Fibroblast of lung (primary cell): Measurements from ENCODE around the gene ZNF23. TPM values are rescaled to one million over a fixed set of nuclear protein-coding genes. Genes with fewer than 3 reads are reported as not detected.

Experiments used
- DNase-seq, 2 donors: peaks; one replicate each; pipeline versions ENCODE4 v3.0.0 to v3.0.0-alpha.2; 2010; ENCODE audit warnings: low read depth in 2 of 2
- H2AFZ ChIP-seq: 2 replicates; pipeline ENCODE4 v1.5.1; 2012; ENCODE audit warnings: low read length, control low read depth, inconsistent platforms
- H3K27ac ChIP-seq: 2 replicates; pipeline ENCODE4 v1.5.1; 2011; ENCODE audit warnings: low read length, control low read depth; ENCODE audit not compliant: insufficient read depth
- H3K27me3 ChIP-seq: 2 replicates; pipeline ENCODE4 v1.5.1; 2011; ENCODE audit warnings: mild to moderate bottlenecking, low read length; ENCODE audit not compliant: control insufficient read depth, insufficient read depth
- H3K36me3 ChIP-seq: 2 replicates; pipeline ENCODE4 v1.5.1; 2011; ENCODE audit warnings: low read length; ENCODE audit not compliant: control insufficient read depth, insufficient read depth
- H3K4me1 ChIP-seq: 2 replicates; pipeline ENCODE4 v1.5.1; 2011; ENCODE audit warnings: low read length; ENCODE audit not compliant: control insufficient read depth, insufficient read depth; ENCODE audit errors: extremely low read depth
- H3K4me2 ChIP-seq: 2 replicates; pipeline ENCODE4 v1.5.1; 2011; ENCODE audit warnings: low read length, control low read depth; ENCODE audit not compliant: insufficient read depth; ENCODE audit errors: extremely low read depth
- H3K4me3 ChIP-seq, 4 experiments: fragments of 200-600 bp in 1 of 4; sonication (generic) in 1 of 4; replicated peaks in 1 of 4; 2 replicates each; pipeline ENCODE4 v1.5.1; 2011 to 2016; ENCODE audit warnings: low read length in 4 of 4, low read depth in 3 of 4, mild to moderate bottlenecking in 3 of 4, control low read depth in 2 of 4, inconsistent platforms in 1 of 4, mixed read lengths in 1 of 4; ENCODE audit not compliant: insufficient read depth in 1 of 4; ENCODE audit errors: control extremely low read depth in 1 of 4
- H3K79me2 ChIP-seq: 2 replicates; pipeline ENCODE4 v1.5.1; 2012; ENCODE audit warnings: mild to moderate bottlenecking, low read length, inconsistent platforms; ENCODE audit not compliant: control insufficient read depth, insufficient read depth
- H3K9ac ChIP-seq: 2 replicates; pipeline ENCODE4 v1.5.1; 2011; ENCODE audit warnings: mild to moderate bottlenecking, low read length, control low read depth; ENCODE audit not compliant: insufficient read depth
- H3K9me3 ChIP-seq: 2 replicates; pipeline ENCODE4 v1.5.1; 2012; ENCODE audit warnings: low read depth, low read length; ENCODE audit not compliant: control insufficient read depth, insufficient read depth
- H4K20me1 ChIP-seq: 2 replicates; pipeline ENCODE4 v1.5.1; 2011; ENCODE audit warnings: low read length; ENCODE audit not compliant: control insufficient read depth, insufficient read depth; ENCODE audit errors: extremely low read depth
- CTCF ChIP-seq, 2 donors: IDR thresholded peaks in 1 of 2; conservative IDR thresholded peaks in 1 of 2; 1 replicate in 1 of 2; 2 replicates in 1 of 2; pipeline ENCODE4 v1.5.1; 2011 to 2012; ENCODE audit warnings: low read length in 2 of 2, control low read depth in 1 of 2, inconsistent platforms in 1 of 2, low read depth in 1 of 2, mild to moderate bottlenecking in 1 of 2
- EZH2 ChIP-seq: IDR thresholded peaks from 2 replicates; pipeline ENCODE4 v1.5.1; 2012; ENCODE audit warnings: low read length, control low read depth, mild to moderate bottlenecking; ENCODE audit errors: missing control alignments
- polyA plus RNA-seq, 2 donors: library from polyadenylated mRNA; depleted of rRNA in 1 of 2; stranded (reverse) in 1 of 2; unstranded in 1 of 2; fragments of >200 nt; gene quantifications; 2 replicates each; pipeline ENCODE4 v1.2.1, GENCODE V29; 2011 to 2012; ENCODE audit warnings: missing spikeins in 1 of 2
- total RNA-seq: library from RNA; depleted of rRNA; stranded (reverse); fragments of >200 nt; gene quantifications from 2 replicates; pipeline ENCODE4 v1.2.1, GENCODE V29; 2014

Gene ZNF23
- total and polyA plus RNA-seq, 2 donors (not counting 1 experiment from before 2014, with no cell fraction given) = 12.2 to 24.8 TPM

GRCh38 chr16:71443714-71444113 lies 18.3 kb downstream of the ZNF23 start:
- Histone ChIP-seq H3K79me2 (no peaks in the 10 kb centered on the region), H3K36me3 (peaks cover 2% of the 10 kb centered on the region), H3K27ac (no peak overlapping the region), H3K9ac (no peak overlapping the region), H3K4me3 (no peak overlapping the region), H3K9me3 (peaks cover 7% of the 10 kb centered on the region), H3K27me3 (no peaks in the 10 kb centered on the region), H2AFZ (no peak overlapping the region), H3K4me1 (no peaks in the 10 kb centered on the region), H4K20me1 (no peaks in the 10 kb centered on the region), H3K4me2 (no peak overlapping the region)
- no peak for TF ChIP-seq EZH2
- TF ChIP-seq CTCF (conservative IDR thresholded peaks at IDR 0.05 in 1 of 2, IDR thresholded peaks at IDR 0.05 in 1 of 2; ENCODE audit: low read depth in 1 of 2, low read length in 2 of 2) = no peak
- DNase-seq = no peak

DNA sequence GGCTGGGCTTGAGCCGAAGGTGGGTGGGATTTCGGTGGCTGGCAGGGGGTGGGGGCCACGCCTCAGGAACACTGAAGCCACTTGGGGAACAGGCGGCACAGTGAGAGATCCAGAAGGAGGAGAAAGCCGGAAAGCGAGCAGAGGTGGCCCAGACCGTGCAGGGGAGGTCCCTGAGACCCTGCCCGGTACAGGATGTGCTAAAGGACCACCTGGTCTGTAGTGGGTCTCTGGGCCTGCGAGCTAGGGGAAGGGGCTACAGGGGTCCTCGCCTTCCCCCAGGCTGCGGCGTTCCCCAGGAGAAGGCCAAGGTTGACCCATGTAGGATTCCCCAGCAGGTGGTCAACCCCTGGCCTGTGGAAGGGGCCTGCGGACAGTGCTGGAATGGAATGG lies 20.0 kb downstream of the ZNF23 start, which contains the start of gene TLE7:
Gene TLE7, minus strand, starts transcription at position 4 of the 390 bp plus-strand sequence. CDS start 8,730 bp downstream, outside the sequence.
- no peak for DNase-seq
- Histone ChIP-seq H3K4me1 (no peaks in the 10 kb centered on the region), H3K27ac (no peak within 1 kb of the TSS), H3K27me3 (no peaks in the 10 kb centered on the region), H4K20me1 (no peaks in the 10 kb centered on the region), H3K4me2 (no peak within 1 kb of the TSS), H3K9ac (no peak within 1 kb of the TSS), H3K79me2 (no peaks in the 10 kb centered on the region), H3K4me3 (no peak within 1 kb of the TSS), H2AFZ (no peak within 1 kb of the TSS), H3K36me3 (no peaks in the 10 kb centered on the region), H3K9me3 (no peaks in the 10 kb centered on the region)
- TF ChIP-seq EZH2 (no peak), CTCF (conservative IDR thresholded peaks at IDR 0.05 in 1 of 2, IDR thresholded peaks at IDR 0.05 in 1 of 2; ENCODE audit: low read depth in 1 of 2, low read length in 2 of 2) (no peak)

DNA sequence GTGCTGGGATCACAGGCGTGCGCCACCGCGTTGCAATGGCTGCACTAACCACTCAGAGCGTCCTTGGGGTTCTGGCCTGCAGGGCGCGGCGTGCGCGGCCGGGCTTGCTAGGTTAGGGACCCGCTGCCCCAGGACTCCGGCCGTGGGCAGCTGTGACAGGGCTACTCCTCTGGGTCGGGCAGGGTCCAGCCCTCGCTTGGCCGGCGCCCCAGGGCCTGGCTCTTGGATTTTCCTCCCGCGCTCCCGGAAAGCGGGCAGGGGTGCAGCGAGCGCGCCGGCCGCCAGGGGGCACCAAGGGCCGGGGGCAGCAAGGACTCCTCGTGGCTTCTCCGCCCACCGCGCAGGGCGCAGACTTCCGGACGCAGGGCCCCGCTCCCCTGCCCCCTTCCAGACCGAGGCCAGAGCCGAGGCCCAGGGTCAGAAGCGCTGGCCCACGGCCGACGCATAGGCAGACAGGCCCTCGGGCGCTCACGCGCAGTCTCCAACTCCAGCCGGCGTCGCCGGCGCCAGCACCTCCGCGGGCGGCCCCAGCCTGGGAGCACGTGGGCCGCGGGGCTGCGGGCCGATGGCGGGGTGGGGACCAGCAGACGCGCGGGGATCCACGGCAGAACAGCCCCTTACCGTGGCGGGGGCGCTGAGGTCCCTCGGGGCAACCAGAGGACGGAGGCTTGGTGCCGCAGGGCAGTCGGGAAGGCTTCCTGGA lies 20.5 kb downstream of the ZNF23 start:
- Histone ChIP-seq H3K4me3 (no peak overlapping the region), H4K20me1 (no peaks in the 10 kb centered on the region), H3K36me3 (no peaks in the 10 kb centered on the region), H3K27ac (no peak overlapping the region), H3K27me3 (no peaks in the 10 kb centered on the region), H3K4me1 (no peaks in the 10 kb centered on the region), H2AFZ (no peak overlapping the region), H3K4me2 (no peak overlapping the region), H3K9me3 (no peaks in the 10 kb centered on the region), H3K79me2 (no peaks in the 10 kb centered on the region), H3K9ac (no peak overlapping the region)
- DNase-seq = no peak
- TF ChIP-seq EZH2 = no peak
- TF ChIP-seq CTCF (conservative IDR thresholded peaks at IDR 0.05 in 1 of 2, IDR thresholded peaks at IDR 0.05 in 1 of 2; ENCODE audit: low read depth in 1 of 2, low read length in 2 of 2) = peak in 1 of 2 donors; percentile 9
